HL-60 (cell line): Measurements from ENCODE around the gene FAM89A.

Experiments
- DNase-seq, 2 experiments: peaks; one replicate each; pipeline ENCODE4 v3.0.0-alpha.2; 2010 to 2020; ENCODE audit warnings: low read depth in 1 of 2, low spot score in 1 of 2
- H3K27ac ChIP-seq: fragments of 250-450 bp; sonication (Bioruptor Pico); replicated peaks from 2 replicates; pipeline ENCODE4 v1.5.1; 2020; ENCODE audit warnings: mild to moderate bottlenecking, moderate library complexity
- H3K27me3 ChIP-seq: fragments of 250-450 bp; sonication (Bioruptor Pico); 2 replicates; pipeline ENCODE4 v1.5.1; 2021; ENCODE audit warnings: mild to moderate bottlenecking, moderate library complexity; ENCODE audit not compliant: insufficient read depth, poor library complexity, severe bottlenecking
- H3K4me3 ChIP-seq: replicated peaks from 2 replicates; pipeline ENCODE4 v1.5.1; 2011; ENCODE audit warnings: mild to moderate bottlenecking, control low read depth, low read length; ENCODE audit not compliant: insufficient read depth
- GABPA ChIP-seq: IDR thresholded peaks from 2 replicates; pipeline ENCODE4 v1.6.1; 2012; ENCODE audit warnings: low read depth
- POLR2AphosphoS5 ChIP-seq: IDR thresholded peaks from 2 replicates; pipeline ENCODE4 v1.6.1; 2012; ENCODE audit warnings: low read depth
- REST ChIP-seq: IDR thresholded peaks from 2 replicates; pipeline ENCODE4 v1.6.1; 2012; ENCODE audit warnings: low read depth; ENCODE audit not compliant: insufficient replicate concordance
- SPI1 ChIP-seq: IDR thresholded peaks from 2 replicates; pipeline ENCODE4 v1.6.1; 2012; ENCODE audit warnings: low read depth, mild to moderate bottlenecking, borderline replicate concordance
- TF ChIP-seq, protein P1 (sequence below): IDR thresholded peaks from one replicate; pipeline ENCODE4 v1.5.1; 2011; ENCODE audit warnings: low read length, control low read depth, inconsistent platforms; ENCODE audit not compliant: insufficient read depth

Gene FAM89A

GRCh38 chr1:231062500-231063270 lies 22.6 kb upstream of the FAM89A start:
- no peak for DNase-seq
- no peak for TF ChIP-seq REST
- TF ChIP-seq, protein P1, sequence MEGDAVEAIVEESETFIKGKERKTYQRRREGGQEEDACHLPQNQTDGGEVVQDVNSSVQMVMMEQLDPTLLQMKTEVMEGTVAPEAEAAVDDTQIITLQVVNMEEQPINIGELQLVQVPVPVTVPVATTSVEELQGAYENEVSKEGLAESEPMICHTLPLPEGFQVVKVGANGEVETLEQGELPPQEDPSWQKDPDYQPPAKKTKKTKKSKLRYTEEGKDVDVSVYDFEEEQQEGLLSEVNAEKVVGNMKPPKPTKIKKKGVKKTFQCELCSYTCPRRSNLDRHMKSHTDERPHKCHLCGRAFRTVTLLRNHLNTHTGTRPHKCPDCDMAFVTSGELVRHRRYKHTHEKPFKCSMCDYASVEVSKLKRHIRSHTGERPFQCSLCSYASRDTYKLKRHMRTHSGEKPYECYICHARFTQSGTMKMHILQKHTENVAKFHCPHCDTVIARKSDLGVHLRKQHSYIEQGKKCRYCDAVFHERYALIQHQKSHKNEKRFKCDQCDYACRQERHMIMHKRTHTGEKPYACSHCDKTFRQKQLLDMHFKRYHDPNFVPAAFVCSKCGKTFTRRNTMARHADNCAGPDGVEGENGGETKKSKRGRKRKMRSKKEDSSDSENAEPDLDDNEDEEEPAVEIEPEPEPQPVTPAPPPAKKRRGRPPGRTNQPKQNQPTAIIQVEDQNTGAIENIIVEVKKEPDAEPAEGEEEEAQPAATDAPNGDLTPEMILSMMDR = no peak
- TF ChIP-seq POLR2AphosphoS5 = no peak
- no peak for TF ChIP-seq GABPA
- TF ChIP-seq SPI1 = no peak
- Histone ChIP-seq H3K27ac (no peak overlapping the region), H3K4me3 (no peak overlapping the region), H3K27me3 (no peaks in the 10 kb centered on the region)

DNA sequence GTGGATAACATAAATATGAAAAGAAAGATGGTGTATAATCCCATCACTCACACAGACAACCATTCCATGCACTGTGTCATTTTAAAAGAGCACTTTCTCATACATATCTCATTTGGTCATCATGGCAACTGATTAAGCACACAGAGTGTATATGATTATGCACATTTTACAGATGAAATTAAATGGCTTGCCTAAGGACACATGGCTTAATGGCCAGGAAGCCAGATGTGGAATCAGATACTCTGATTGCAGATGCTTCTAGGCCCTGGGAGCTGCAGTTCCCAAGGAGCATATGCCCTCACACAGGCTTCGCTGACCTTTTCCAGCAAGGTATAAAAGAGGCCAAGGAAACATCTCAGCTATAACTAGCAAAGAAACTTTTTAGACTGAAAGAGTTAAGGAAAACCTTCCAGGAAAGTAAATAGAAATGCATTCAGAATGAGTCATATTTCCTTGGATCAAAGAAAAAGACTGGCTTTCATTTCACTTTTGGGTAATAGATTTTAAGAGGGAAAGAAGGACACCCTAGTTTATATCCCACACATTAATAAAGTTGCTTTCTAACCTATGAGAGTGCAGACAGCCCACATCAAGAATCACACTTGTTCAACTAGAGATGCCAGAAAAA lies 19.6 kb upstream of the FAM89A start:
- Histone ChIP-seq H3K4me3 (no peak overlapping the region), H3K27ac (no peak overlapping the region), H3K27me3 (no peaks in the 10 kb centered on the region)
- TF ChIP-seq GABPA (no peak), REST (no peak), POLR2AphosphoS5 (no peak), SPI1 (no peak)
- TF ChIP-seq, protein P1 = no peak
- DNase-seq = no peak

GRCh38 chr1:231058416-231059109 lies 18.5 kb upstream of the FAM89A start:
- Histone ChIP-seq H3K4me3 (no peak overlapping the region), H3K27ac (no peak overlapping the region), H3K27me3 (no peaks in the 10 kb centered on the region)
- no peak for DNase-seq
- TF ChIP-seq GABPA (no peak), POLR2AphosphoS5 (no peak), SPI1 (no peak)
- TF ChIP-seq, protein P1 = no peak
